Spleen (tissue), 7 donors: ENCODE data around the gene LRP1B.

ENCODE experiments used
- POLR2A ChIP-seq, 3 donors: fragments of 450-650 bp; IDR thresholded peaks; one replicate each; pipeline ENCODE4 v1.5.1; 2017; ENCODE audit warnings: antibody characterized with exemption in 3 of 3, mild to moderate bottlenecking in 1 of 3
- TF ChIP-seq, protein P1 (sequence below), 11 experiments: fragments of 200-600 bp in 7 of 11; fragments of 450-650 bp in 4 of 11; sonication (generic) in 4 of 11; IDR thresholded peaks in 8 of 11; conservative IDR thresholded peaks in 3 of 11; 1 replicate in 7 of 11; 2 replicates in 4 of 11; pipeline versions ENCODE4 v1.4.0 to v1.8.0; 2016 to 2021; ENCODE audit warnings: antibody characterized with exemption in 11 of 11, inconsistent platforms in 4 of 11, mild to moderate bottlenecking in 1 of 11
- donor health status: DM: no; HTN: no; CAD: no; lungs with moderate emphysema.
- donor health status: DM: no; HTN: no; CAD: no.
- donor health status: DM: no; HTN: no; CAD: no.

- TF ChIP-seq, protein P1, sequence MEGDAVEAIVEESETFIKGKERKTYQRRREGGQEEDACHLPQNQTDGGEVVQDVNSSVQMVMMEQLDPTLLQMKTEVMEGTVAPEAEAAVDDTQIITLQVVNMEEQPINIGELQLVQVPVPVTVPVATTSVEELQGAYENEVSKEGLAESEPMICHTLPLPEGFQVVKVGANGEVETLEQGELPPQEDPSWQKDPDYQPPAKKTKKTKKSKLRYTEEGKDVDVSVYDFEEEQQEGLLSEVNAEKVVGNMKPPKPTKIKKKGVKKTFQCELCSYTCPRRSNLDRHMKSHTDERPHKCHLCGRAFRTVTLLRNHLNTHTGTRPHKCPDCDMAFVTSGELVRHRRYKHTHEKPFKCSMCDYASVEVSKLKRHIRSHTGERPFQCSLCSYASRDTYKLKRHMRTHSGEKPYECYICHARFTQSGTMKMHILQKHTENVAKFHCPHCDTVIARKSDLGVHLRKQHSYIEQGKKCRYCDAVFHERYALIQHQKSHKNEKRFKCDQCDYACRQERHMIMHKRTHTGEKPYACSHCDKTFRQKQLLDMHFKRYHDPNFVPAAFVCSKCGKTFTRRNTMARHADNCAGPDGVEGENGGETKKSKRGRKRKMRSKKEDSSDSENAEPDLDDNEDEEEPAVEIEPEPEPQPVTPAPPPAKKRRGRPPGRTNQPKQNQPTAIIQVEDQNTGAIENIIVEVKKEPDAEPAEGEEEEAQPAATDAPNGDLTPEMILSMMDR (IDR thresholded peaks at IDR 0.05 in 8 of 11, conservative IDR thresholded peaks at IDR 0.05 in 3 of 11) = no peak
- no peak for TF ChIP-seq POLR2A (IDR thresholded peaks at IDR 0.05)
Observed at GRCh38 chr2:142045641-142046040, 85.2 kb downstream of the LRP1B start.
